Neuron (in vitro differentiated cells): ENCODE results near the gene CRYGA.
"Not testable (repeated sequence)": the region's sequence is repeated elsewhere in the genome, so short reads cannot be mapped to it uniquely, and the experiment has no call there.

ENCODE experiments used
- H2AFZ ChIP-seq: one replicate; pipeline ENCODE4 v1.6.1; 2013; ENCODE audit warnings: low read depth, mild to moderate bottlenecking, inconsistent platforms, low read length, moderate library complexity
- H3K27me3 ChIP-seq: one replicate; pipeline ENCODE4 v1.6.1; 2013; ENCODE audit warnings: low read length; ENCODE audit not compliant: insufficient read depth
- H3K36me3 ChIP-seq: one replicate; pipeline ENCODE4 v1.6.1; 2013; ENCODE audit warnings: low read length; ENCODE audit not compliant: insufficient read depth
- H3K4me1 ChIP-seq: one replicate; pipeline ENCODE4 v1.6.1; 2013; ENCODE audit warnings: low read length; ENCODE audit not compliant: insufficient read depth
- H3K4me3 ChIP-seq: 2 replicates; pipeline ENCODE4 v1.5.1; 2013; ENCODE audit warnings: mild to moderate bottlenecking, low read length, moderate library complexity
- H3K9me3 ChIP-seq: one replicate; pipeline ENCODE4 v1.6.1; 2013; ENCODE audit warnings: low read length

Gene CRYGA

DNA sequence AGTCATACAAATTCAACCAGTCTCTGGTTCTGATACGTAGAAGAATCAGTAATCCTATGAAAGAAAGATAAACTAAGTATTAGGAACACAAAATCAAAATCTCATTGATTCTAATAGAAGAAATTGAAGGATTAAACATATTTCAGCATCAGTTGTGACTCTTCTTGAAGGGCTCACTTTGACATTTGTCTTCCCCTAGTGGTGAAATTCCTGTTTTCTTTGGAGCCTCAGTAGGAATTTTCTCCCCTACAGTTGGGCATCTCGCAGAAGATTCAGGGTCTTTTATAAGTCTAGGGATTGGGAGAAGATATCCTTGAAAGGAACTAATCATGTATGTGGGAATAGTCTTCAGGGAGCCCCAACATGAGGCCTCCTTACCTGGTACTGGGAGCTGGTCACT lies 14.6 kb downstream of the CRYGA start:
- no peaks in the 10 kb centered on the region for H3K27me3 ChIP-seq
- H3K4me3 ChIP-seq: no peak overlapping the region
- no peak overlapping the region for H2AFZ ChIP-seq
- H3K9me3 ChIP-seq: peaks cover 2% of the 10 kb centered on the region
- H3K4me1 ChIP-seq: no peaks in the 10 kb centered on the region
- H3K36me3 ChIP-seq: no peaks in the 10 kb centered on the region

DNA sequence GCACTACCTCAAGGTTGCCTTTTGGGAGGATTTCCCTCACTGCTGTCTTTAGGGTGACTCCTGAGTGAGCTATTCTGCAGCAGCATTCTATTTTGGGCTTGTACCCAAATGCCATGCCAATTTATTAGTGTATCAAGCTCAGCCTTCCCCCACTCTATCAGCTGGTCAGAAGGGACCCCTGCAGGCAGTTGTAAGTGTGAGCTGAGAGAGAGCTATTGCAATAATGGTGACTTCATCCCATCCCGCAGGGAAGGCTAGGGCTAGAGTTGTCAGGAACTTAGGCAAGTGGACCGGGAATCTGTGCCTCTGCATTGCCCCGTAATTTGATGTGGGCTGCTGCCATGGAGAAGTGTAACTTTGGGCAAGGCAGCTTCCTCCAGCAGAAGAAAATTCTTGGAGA lies 15.6 kb downstream of the CRYGA start:
- H3K9me3 ChIP-seq: peaks cover 2% of the 10 kb centered on the region
- no peaks in the 10 kb centered on the region for H3K4me1 ChIP-seq
- no peaks in the 10 kb centered on the region for H3K36me3 ChIP-seq
- H2AFZ ChIP-seq: no peak overlapping the region
- no peak overlapping the region for H3K4me3 ChIP-seq
- H3K27me3 ChIP-seq: no peaks in the 10 kb centered on the region

DNA sequence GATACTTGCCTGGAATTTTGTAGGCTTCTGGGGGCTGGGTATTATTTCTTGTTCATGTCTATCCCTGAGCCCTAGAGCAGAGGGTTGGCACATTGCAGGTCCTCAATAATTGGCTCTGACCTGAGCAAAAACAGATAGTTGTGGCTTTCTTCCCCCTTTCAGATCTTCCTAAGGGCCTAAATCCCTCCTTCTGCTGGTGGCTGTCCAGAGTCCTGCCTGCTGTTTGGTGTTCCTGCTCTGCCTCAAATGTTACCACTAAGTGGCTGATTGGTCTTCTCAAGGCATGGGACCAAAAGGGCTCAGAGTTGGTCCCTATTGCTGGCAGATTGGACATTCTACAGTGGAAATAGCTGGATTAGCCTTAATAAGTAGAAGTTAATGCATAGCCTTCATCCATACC lies 16.4 kb downstream of the CRYGA start:
- Histone ChIP-seq H2AFZ (no peak overlapping the region), H3K36me3 (no peaks in the 10 kb centered on the region), H3K4me3 (no peak overlapping the region), H3K4me1 (no peaks in the 10 kb centered on the region), H3K27me3 (no peaks in the 10 kb centered on the region), H3K9me3 (no peaks in the 10 kb centered on the region)

DNA sequence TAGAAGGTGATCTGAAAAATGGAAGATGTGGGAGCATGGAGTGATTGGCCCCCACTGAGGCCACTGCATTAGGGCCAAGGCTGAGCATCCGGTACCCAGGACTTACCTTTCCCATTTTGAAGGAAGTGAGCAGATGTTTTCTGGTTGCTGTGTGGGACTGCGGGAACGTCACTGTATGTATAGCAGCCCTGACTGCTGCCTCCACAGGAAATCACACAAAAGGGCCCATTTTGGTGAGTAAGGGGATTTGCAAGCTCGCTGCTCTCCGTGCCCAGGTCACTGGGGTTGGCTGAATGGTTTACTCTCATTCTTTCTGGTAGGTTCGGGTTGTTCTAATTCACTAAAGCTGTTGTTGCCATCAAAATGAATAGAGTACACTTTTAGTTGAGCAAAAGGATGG lies 17.4 kb downstream of the CRYGA start, which contains the start of gene CRYGB:
Gene CRYGB, minus strand, starts transcription at position 153 of the 400 bp plus-strand sequence. Its CDS starts 38 bp downstream, at position 115.
- Histone ChIP-seq H3K4me3 (no peak within 1 kb of the TSS), H2AFZ (no peak within 1 kb of the TSS), H3K36me3 (no peaks in the 10 kb centered on the region), H3K27me3 (no peaks in the 10 kb centered on the region), H3K9me3 (no peaks in the 10 kb centered on the region), H3K4me1 (no peaks in the 10 kb centered on the region)

DNA sequence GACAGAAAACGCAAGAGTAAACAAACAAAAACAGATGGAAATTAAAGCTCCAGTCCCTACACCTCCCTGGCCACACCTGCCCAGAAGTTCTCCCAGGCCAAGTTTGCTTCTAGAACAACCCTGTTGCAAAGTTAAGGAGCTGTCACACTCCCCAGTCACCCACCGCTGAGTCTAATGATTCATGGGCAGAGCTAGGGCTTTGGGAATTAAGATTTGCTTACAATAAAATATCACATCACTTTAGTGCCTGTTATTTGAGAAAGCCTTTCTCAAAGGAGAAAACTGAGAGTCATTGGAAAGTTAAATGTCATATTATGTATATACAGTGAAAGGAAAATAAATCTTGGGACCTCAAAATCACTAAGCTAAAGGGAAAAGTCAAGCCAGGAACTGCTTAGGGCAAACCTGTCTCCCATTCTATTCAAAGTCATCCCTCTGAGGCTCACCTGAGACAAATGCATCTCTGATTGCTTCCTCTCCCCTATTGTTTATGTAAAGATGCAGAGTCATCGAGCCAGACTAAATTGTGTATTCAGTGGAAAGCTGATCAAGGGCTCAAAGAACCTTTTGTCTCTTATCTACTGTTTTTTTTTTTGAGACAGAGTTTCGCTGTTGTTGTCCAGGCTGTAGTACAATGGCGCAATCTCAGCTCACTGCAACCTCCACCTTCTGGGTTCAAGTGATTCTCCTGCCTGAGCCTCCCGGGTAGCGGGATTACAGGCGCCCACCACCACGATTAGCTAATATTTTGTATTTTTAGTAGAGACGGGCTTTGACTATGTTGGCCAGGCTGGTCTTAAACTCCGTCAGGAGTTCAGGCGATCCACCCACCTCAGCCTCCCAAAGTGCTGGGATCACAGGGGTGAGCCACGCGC lies 20.2 kb downstream of the CRYGA start:
- H3K36me3 ChIP-seq: no peaks in the 10 kb centered on the region
- H3K4me1 ChIP-seq: no peaks in the 10 kb centered on the region
- no peak overlapping the region for H3K4me3 ChIP-seq
- no peak overlapping the region for H2AFZ ChIP-seq
- no peaks in the 10 kb centered on the region for H3K27me3 ChIP-seq
- H3K9me3 ChIP-seq: no peaks in the 10 kb centered on the region

DNA sequence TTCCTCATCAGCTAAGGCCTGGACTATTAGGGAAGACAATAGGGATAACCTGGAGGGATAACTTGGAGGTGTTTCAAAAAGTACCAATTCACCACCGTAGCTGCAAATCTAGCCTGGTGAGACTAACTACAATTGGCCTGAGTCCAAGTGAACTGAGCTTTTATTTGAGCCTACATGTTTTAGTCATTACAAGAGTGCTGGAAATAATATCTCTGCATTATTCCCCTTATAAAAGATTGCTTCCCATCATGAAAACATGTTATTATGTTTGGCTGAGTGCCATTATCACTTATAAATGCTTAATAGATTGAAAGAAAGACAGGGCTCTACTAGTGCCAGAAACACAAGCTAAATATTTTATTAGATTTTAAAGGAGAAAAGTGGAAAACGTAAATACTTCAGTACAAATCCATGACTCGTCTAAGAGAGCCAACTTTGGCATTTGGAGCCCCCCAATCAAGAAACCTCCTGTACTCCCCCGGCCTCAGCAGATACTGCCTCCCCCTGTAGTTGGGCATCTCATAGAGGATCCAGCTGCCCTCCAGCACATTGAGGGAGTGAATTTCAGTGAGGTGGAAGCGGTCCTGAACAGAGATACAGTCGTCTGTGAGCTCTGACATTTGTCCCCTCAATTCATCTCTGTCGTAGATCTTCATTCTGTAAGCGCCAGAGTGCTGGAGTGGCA lies 21.0 kb downstream of the CRYGA start:
- H3K27me3 ChIP-seq: no peaks in the 10 kb centered on the region
- no peak overlapping the region for H2AFZ ChIP-seq
- no peak overlapping the region for H3K4me3 ChIP-seq
- no peaks in the 10 kb centered on the region for H3K9me3 ChIP-seq
- H3K36me3 ChIP-seq: no peaks in the 10 kb centered on the region
- H3K4me1 ChIP-seq: no peaks in the 10 kb centered on the region

DNA sequence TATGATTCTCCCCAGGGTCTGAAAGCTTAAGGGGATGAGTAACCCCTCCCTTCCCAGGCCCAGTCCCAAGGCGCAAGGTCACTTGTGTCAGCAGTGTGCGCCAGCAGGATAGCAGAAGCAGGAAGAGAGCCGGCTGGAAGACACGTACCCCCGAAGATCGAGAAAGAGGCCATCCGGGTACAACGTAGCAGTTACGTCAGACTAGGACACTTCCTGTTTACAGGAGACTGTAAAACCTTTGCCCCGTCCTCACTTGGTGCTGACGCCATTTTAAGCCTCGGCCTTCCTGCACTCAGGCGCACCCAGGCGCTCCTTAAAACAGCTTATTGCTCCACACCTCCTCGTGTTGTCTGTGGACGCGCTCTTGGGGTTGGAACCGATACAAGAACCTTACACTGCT lies 23.9 kb downstream of the CRYGA start:
- Histone ChIP-seq H3K36me3 (no peaks in the 10 kb centered on the region), H3K9me3 (no peaks in the 10 kb centered on the region), H2AFZ (no peak overlapping the region), H3K27me3 (peaks cover 4% of the 10 kb centered on the region), H3K4me3 (no peak overlapping the region), H3K4me1 (no peaks in the 10 kb centered on the region)

DNA sequence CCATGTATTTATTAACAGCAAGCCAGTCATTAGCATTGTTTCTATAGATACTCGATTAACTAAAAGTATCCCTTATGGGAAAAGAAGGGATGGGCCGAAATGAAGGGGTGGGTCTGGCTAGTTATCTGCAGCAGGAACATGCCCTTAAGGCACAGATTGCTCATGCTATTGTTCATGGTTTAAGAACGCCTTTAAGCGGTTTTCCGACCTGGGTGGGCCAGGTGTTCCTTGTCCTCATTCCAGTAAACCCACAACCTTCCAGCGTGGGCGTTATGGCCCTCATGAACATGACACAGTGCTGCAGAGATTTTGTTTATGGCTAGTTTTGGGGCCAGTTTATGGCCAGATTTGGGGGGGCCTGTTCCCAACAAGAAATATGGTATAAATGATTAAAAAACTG lies 25.1 kb downstream of the CRYGA start:
- not testable (repeated sequence) for H3K4me1 ChIP-seq, H3K9me3 ChIP-seq, H3K4me3 ChIP-seq, H3K27me3 ChIP-seq, H2AFZ ChIP-seq, H3K36me3 ChIP-seq

DNA sequence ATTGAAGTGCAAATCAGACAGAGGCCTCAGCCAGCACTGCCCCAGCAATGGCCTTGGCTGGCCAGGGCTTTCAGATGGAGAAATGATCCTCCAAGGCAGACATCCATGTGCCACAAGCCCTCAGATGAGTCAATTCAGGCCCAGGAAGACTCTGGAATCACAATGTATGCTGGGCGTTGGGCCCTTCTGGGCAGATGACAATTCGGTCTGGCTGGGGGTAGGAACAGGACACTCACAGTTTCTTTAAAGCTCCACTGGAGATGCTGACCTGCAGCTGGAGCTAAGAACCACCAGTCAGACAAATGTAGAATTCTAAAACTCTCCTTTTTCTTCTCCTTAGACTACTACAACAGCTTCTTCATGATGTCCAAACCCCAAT lies 26.7 kb downstream of the CRYGA start:
- Histone ChIP-seq H2AFZ (no peak overlapping the region), H3K4me3 (no peak overlapping the region), H3K36me3 (no peaks in the 10 kb centered on the region), H3K9me3 (no peaks in the 10 kb centered on the region), H3K4me1 (no peaks in the 10 kb centered on the region), H3K27me3 (peaks cover 4% of the 10 kb centered on the region)

DNA sequence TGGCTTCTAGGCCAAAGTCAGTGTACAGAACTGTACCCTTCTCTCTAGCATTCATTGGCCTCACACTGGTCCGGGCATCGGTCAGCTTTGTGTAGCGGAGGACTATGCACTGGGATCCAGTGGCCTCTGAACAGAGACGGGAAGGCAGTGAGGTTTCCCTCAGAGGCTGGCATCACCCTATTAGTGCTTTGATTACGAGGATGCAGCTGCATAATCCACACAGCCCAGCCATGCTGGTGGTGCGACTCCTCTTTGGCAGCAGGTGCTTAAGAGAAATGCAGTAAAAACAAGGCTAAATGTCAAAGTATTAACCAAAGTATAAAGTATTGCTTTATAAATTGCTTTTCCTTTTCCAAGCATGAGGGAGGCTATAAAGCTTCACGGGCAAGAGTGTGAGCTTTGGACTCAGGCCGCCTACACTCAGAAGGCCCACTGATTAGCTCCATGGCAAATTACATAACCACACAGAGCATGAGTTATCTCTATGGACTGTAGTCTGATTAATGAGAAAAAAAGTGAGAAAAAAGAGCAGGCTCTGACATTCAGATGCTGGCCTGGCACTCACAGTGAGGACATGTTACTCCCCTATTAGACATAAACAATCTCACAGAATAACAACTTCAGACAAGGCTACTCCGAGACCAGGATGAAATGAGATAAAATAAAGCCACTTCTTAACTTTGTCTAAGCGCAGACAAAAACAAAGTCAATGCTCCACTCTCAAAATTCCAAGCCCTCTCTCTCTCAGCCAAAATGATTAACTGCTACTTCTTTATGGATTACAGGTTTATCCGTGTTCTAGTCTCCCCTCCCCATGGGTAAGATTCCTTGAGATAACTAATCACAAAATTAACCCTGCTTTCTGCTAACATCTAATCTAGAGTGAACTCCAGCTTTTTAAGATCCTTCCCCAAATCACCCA lies 27.3 kb downstream of the CRYGA start:
- Histone ChIP-seq H3K4me3 (no peak overlapping the region), H3K9me3 (no peaks in the 10 kb centered on the region), H2AFZ (no peak overlapping the region), H3K4me1 (no peaks in the 10 kb centered on the region), H3K36me3 (no peaks in the 10 kb centered on the region), H3K27me3 (peaks cover 4% of the 10 kb centered on the region)

DNA sequence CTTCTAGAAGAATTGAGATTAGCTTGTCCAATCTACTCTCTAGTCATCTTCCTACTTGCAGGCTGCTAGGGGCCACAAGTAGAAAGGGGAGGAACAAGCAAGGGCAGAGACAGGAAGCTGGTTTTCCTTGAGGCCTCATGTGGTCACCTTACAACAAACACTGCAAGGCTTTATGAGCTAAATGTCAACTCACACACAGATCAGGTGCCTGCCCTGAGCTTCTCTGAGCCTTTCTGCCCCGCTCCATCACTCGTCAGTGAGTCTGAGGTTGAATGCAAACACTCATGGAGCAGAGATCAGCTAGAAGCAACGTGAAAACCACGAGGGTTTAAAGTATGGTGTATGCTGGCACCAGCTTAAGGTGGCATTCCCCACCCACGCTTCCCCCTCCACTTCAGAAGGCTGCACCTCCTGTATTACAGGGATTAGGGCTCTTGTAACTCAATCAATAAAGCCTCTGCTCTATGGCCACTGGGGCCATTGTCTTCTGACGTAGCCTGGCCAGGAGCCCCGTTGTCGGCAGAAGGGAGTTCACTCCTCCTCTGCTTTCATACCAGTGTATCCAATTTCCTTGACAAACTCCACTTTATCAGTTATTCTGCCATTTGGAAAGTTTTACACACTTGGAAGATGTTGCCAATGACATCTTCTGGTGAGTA lies 28.3 kb downstream of the CRYGA start:
- H3K36me3 ChIP-seq: no peaks in the 10 kb centered on the region
- peaks cover 4% of the 10 kb centered on the region for H3K27me3 ChIP-seq
- no peak overlapping the region for H2AFZ ChIP-seq
- peaks cover 5% of the 10 kb centered on the region for H3K4me1 ChIP-seq
- H3K4me3 ChIP-seq: no peak overlapping the region
- no peaks in the 10 kb centered on the region for H3K9me3 ChIP-seq

DNA sequence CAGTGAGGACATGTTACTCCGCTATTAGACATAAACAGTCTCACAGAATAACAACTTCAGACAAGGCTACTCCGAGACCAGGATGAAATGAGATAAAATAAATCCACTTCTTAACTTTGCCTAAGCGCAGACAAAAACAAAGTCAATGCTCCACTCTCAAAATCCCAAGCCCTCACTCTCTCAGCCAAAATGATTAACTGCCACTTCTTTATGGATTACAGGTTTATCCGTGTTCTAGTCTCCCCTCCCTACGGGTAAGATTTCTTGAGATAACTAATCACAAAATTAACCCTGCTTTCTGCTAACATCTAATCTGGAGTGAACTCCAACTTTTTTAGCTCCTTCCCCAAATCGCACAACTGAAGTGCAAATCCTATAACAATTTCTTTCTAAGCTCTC lies 32.7 kb downstream of the CRYGA start:
- no peak overlapping the region for H3K4me3 ChIP-seq
- H3K4me1 ChIP-seq: peaks cover 13% of the 10 kb centered on the region
- no peaks in the 10 kb centered on the region for H3K9me3 ChIP-seq
- no peak overlapping the region for H2AFZ ChIP-seq
- H3K27me3 ChIP-seq: no peaks in the 10 kb centered on the region
- H3K36me3 ChIP-seq: no peaks in the 10 kb centered on the region
